Measurements from ENCODE around the gene CLUH.

Gene CLUH

DNA sequence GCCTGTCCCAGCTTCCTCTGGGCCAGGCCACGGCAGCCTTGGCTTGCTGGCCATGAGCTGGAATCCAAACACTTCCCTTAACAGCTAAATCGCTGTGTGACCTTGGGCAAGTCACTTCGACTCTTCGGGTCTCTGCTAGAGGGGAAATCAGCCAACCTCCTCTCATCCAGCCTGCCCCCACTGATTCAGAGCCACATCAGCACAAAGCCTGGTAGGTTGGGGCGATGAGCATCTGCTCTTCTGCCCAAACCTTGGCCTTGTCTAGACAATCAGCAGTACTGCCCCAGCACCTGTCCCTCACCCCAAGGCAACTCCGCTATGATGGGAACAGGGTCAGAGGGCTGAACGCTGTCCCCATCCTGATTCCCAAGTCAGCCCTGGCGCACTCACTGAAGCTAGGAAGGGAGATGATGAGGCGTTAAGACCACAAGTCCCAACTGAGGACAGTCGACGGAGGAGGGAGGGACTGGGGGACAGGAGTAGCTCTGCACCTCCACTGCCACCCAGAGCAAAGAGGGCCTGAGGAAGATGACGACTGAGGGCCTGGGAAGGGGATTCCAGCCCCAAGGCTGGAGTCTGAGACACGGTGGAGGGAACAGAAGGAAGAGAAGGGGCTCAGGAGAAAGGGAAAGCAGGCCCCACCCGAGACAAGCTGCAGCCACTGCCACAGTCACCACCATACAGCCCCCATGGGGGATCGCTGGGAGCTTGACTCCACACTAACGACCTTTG is 1.3 kb downstream of the CLUH start:
- POLR2A ChIA-PET: interaction anchor here (0.5 to 2.1 kb wide), 3 partner anchors 47 to 117 kb away, joined by 3 to 7 read pairs (median 3); partner anchors contain the start of gene PAFAH1B1
- Histone ChIP-seq H3K9me3 (ENCODE audit: control insufficient read depth, insufficient read depth, low read depth, low read length) (no peaks in the 10 kb centered on the region), H3K4me3 (ENCODE audit: low read depth, low read length) (peak overlapping the region; percentile 73), H3K27ac (ENCODE audit: extremely low read depth, low read depth, low read length) (peak overlapping the region; percentile 20; the same call in 1 of the 2 replicates), H3K36me3 (ENCODE audit: control insufficient read depth in 2 of 2, insufficient read depth in 1 of 2, low read length in 2 of 2) (no peaks in the 10 kb centered on the region), H3K4me1 (ENCODE audit: control insufficient read depth, insufficient read depth, low read length) (peaks cover 13% of the 10 kb centered on the region)
- CTCF ChIA-PET: interaction anchor here (0.7 to 1.2 kb wide), 4 partner anchors 18 to 308 kb away, joined by 3 read pairs; no protein-coding TSS in a partner anchor
- TF ChIP-seq, protein P1, sequence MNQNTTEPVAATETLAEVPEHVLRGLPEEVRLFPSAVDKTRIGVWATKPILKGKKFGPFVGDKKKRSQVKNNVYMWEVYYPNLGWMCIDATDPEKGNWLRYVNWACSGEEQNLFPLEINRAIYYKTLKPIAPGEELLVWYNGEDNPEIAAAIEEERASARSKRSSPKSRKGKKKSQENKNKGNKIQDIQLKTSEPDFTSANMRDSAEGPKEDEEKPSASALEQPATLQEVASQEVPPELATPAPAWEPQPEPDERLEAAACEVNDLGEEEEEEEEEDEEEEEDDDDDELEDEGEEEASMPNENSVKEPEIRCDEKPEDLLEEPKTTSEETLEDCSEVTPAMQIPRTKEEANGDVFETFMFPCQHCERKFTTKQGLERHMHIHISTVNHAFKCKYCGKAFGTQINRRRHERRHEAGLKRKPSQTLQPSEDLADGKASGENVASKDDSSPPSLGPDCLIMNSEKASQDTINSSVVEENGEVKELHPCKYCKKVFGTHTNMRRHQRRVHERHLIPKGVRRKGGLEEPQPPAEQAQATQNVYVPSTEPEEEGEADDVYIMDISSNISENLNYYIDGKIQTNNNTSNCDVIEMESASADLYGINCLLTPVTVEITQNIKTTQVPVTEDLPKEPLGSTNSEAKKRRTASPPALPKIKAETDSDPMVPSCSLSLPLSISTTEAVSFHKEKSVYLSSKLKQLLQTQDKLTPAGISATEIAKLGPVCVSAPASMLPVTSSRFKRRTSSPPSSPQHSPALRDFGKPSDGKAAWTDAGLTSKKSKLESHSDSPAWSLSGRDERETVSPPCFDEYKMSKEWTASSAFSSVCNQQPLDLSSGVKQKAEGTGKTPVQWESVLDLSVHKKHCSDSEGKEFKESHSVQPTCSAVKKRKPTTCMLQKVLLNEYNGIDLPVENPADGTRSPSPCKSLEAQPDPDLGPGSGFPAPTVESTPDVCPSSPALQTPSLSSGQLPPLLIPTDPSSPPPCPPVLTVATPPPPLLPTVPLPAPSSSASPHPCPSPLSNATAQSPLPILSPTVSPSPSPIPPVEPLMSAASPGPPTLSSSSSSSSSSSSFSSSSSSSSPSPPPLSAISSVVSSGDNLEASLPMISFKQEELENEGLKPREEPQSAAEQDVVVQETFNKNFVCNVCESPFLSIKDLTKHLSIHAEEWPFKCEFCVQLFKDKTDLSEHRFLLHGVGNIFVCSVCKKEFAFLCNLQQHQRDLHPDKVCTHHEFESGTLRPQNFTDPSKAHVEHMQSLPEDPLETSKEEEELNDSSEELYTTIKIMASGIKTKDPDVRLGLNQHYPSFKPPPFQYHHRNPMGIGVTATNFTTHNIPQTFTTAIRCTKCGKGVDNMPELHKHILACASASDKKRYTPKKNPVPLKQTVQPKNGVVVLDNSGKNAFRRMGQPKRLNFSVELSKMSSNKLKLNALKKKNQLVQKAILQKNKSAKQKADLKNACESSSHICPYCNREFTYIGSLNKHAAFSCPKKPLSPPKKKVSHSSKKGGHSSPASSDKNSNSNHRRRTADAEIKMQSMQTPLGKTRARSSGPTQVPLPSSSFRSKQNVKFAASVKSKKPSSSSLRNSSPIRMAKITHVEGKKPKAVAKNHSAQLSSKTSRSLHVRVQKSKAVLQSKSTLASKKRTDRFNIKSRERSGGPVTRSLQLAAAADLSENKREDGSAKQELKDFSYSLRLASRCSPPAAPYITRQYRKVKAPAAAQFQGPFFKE (tag by site-specific recombination; IDR thresholded peaks at IDR 0.05; ENCODE audit: borderline replicate concordance): 0 out of 2 replicates have a peak, but pooled peaks have one; percentile 62
- TF ChIP-seq ZNF701 (tag by site-specific recombination; IDR thresholded peaks at IDR 0.05) (no peak), ZNF394 (tag by site-specific recombination; IDR thresholded peaks at IDR 0.05; ENCODE audit: borderline replicate concordance) (peak; percentile 28; the same call in 1 of the 2 replicates)

DNA sequence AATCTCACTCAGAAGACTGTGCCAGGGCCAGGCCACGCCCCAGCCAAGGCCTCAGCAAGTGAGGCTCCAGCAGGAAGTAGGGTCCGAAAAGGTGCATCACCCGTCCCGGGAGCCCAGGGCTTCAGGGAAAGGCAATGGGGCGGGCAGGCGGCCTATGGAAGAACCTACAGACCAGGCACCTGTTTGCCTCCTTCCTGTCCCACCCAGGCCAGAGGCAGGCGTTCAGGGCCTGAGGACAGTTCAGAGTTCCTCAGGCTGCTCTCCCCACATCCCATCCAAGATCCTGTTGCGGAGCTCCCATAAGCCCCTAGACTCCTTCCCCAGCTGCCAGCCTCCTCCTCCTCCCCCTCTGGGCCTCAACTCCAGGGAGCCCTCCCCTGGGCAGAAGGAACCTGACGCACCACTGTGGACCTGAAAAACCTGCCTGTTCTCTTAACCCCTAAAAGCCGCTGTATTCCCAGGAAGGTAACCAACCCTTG is 2.3 kb downstream of the CLUH start:
- Histone ChIP-seq H3K9me3 (ENCODE audit: control insufficient read depth, insufficient read depth, low read depth, low read length) (no peaks in the 10 kb centered on the region), H3K4me1 (ENCODE audit: control insufficient read depth, insufficient read depth, low read length) (peaks cover 13% of the 10 kb centered on the region), H3K4me3 (ENCODE audit: low read depth, low read length) (no peak overlapping the region), H3K36me3 (ENCODE audit: control insufficient read depth in 2 of 2, insufficient read depth in 1 of 2, low read length in 2 of 2) (peaks cover 0 to 4% of the 10 kb centered on the region in 2 experiments; a peak in 1 of 3 replicates), H3K27ac (ENCODE audit: extremely low read depth, low read depth, low read length) (peak overlapping the region; percentile 44; the same call in 1 of the 2 replicates)
- CTCF ChIA-PET: interaction anchor here (0.7 to 1.1 kb wide), 2 partner anchors 17 to 307 kb away, joined by 3 read pairs; no protein-coding TSS in a partner anchor
- POLR2A ChIA-PET: interaction anchor here (2.1 kb wide), 1 partner anchor 116 kb away, joined by 7 read pairs; the partner anchor contains the start of gene PAFAH1B1
- TF ChIP-seq, protein P2, sequence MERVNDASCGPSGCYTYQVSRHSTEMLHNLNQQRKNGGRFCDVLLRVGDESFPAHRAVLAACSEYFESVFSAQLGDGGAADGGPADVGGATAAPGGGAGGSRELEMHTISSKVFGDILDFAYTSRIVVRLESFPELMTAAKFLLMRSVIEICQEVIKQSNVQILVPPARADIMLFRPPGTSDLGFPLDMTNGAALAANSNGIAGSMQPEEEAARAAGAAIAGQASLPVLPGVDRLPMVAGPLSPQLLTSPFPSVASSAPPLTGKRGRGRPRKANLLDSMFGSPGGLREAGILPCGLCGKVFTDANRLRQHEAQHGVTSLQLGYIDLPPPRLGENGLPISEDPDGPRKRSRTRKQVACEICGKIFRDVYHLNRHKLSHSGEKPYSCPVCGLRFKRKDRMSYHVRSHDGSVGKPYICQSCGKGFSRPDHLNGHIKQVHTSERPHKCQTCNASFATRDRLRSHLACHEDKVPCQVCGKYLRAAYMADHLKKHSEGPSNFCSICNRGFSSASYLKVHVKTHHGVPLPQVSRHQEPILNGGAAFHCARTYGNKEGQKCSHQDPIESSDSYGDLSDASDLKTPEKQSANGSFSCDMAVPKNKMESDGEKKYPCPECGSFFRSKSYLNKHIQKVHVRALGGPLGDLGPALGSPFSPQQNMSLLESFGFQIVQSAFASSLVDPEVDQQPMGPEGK (tag by site-specific recombination; IDR thresholded peaks at IDR 0.05): peak; percentile 42; the same call in 1 of the 2 replicates
- TF ChIP-seq ZNF423 (tag by site-specific recombination; IDR thresholded peaks at IDR 0.05): peak; percentile 54; the same call in 1 of the 2 replicates
- TF ChIP-seq ZNF658 (tag by site-specific recombination; IDR thresholded peaks at IDR 0.05): no peak
- TF ChIP-seq ZNF76 (tag by site-specific recombination; IDR thresholded peaks at IDR 0.05; ENCODE audit: borderline replicate concordance, low read depth): peak; percentile 81
- no peak for TF ChIP-seq BCL11B (tag by site-specific recombination; IDR thresholded peaks at IDR 0.05; ENCODE audit: low read depth)
- peak; percentile 64 for TF ChIP-seq ZNF341 (tag by site-specific recombination; IDR thresholded peaks at IDR 0.05; ENCODE audit: low read depth)
- TF ChIP-seq GLIS1 (tag by site-specific recombination; IDR thresholded peaks at IDR 0.05): peak; percentile 39; the same call in 1 of the 2 replicates
- TF ChIP-seq, protein P3, sequence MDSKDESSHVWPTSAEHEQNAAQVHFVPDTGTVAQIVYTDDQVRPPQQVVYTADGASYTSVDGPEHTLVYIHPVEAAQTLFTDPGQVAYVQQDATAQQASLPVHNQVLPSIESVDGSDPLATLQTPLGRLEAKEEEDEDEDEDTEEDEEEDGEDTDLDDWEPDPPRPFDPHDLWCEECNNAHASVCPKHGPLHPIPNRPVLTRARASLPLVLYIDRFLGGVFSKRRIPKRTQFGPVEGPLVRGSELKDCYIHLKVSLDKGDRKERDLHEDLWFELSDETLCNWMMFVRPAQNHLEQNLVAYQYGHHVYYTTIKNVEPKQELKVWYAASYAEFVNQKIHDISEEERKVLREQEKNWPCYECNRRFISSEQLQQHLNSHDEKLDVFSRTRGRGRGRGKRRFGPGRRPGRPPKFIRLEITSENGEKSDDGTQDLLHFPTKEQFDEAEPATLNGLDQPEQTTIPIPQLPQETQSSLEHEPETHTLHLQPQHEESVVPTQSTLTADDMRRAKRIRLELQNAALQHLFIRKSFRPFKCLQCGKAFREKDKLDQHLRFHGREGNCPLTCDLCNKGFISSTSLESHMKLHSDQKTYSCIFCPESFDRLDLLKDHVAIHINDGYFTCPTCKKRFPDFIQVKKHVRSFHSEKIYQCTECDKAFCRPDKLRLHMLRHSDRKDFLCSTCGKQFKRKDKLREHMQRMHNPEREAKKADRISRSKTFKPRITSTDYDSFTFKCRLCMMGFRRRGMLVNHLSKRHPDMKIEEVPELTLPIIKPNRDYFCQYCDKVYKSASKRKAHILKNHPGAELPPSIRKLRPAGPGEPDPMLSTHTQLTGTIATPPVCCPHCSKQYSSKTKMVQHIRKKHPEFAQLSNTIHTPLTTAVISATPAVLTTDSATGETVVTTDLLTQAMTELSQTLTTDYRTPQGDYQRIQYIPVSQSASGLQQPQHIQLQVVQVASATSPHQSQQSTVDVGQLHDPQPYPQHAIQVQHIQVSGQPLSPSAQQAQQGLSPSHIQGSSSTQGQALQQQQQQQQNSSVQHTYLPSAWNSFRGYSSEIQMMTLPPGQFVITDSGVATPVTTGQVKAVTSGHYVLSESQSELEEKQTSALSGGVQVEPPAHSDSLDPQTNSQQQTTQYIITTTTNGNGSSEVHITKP (tag by site-specific recombination; IDR thresholded peaks at IDR 0.05): peak; percentile 40
- TF ChIP-seq ZBTB20 (tag by site-specific recombination; IDR thresholded peaks at IDR 0.05): 0 out of 2 replicates have a peak, but pooled peaks have one; percentile 29
- 0 out of 2 replicates have a peak, but pooled peaks have one; percentile 22 for TF ChIP-seq ZBTB8A (tag by site-specific recombination; IDR thresholded peaks at IDR 0.05)
- TF ChIP-seq ZBTB17 (tag by site-specific recombination; IDR thresholded peaks at IDR 0.05): peak; percentile 54
- 0 out of 2 replicates have a peak, but pooled peaks have one; percentile 57 for TF ChIP-seq ZBTB48 (tag by site-specific recombination; IDR thresholded peaks at IDR 0.05)
- TF ChIP-seq, protein P4, sequence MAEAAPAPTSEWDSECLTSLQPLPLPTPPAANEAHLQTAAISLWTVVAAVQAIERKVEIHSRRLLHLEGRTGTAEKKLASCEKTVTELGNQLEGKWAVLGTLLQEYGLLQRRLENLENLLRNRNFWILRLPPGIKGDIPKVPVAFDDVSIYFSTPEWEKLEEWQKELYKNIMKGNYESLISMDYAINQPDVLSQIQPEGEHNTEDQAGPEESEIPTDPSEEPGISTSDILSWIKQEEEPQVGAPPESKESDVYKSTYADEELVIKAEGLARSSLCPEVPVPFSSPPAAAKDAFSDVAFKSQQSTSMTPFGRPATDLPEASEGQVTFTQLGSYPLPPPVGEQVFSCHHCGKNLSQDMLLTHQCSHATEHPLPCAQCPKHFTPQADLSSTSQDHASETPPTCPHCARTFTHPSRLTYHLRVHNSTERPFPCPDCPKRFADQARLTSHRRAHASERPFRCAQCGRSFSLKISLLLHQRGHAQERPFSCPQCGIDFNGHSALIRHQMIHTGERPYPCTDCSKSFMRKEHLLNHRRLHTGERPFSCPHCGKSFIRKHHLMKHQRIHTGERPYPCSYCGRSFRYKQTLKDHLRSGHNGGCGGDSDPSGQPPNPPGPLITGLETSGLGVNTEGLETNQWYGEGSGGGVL (tag by site-specific recombination; IDR thresholded peaks at IDR 0.05): 0 out of 2 replicates have a peak, but pooled peaks have one; percentile 20
- peak; percentile 86 for TF ChIP-seq ZNF600 (tag by site-specific recombination; IDR thresholded peaks at IDR 0.05)
- no peak for TF ChIP-seq ZNF558 (tag by site-specific recombination; IDR thresholded peaks at IDR 0.05)
